KOPT-K1 (cell line): ENCODE data around the gene GJA10.

Experiments used
- H3K27ac ChIP-seq: fragments of 200-600 bp; sonication (generic); 2 replicates; pipeline ENCODE4 v1.5.1; 2016; ENCODE audit warnings: antibody characterized with exemption, mild to moderate bottlenecking, low read depth, low read length; ENCODE audit not compliant: poor library complexity, severe bottlenecking
- H3K36me3 ChIP-seq: fragments of 200-600 bp; sonication (generic); 2 replicates; pipeline ENCODE4 v1.5.1; 2017; ENCODE audit warnings: antibody characterized with exemption, mild to moderate bottlenecking, low read length, moderate library complexity; ENCODE audit not compliant: insufficient read depth
- H3K9me3 ChIP-seq: fragments of 200-600 bp; sonication (generic); 2 replicates; pipeline ENCODE4 v1.5.1; 2017; ENCODE audit warnings: antibody characterized with exemption, low read length, mild to moderate bottlenecking; ENCODE audit not compliant: insufficient read depth, poor library complexity, severe bottlenecking

The GJA10 gene

DNA sequence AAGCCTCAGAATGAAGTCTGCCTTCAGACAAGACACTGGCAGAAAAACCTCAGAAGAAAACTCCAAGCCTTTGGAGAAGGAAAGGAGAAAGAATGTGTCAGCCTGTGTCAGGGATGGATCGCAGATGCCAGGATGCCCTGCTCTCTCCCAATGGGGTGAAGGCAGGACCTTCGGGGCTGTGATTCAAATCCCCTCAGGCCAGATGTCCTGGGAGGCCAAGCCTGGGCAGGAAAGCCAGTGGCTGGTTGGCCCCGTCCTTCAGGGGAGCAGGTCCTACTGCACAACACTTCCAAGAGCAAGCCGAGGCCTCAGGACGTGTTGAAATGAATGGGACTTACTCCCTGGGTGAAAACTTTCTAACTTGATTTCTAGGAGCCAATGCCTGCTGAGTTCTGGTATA is 36.5 kb downstream of the GJA10 start:
- Histone ChIP-seq H3K9me3 (no peaks in the 10 kb centered on the region), H3K36me3 (peaks cover 9% of the 10 kb centered on the region; the same call in 1 of the 2 replicates), H3K27ac (no peak overlapping the region)

DNA sequence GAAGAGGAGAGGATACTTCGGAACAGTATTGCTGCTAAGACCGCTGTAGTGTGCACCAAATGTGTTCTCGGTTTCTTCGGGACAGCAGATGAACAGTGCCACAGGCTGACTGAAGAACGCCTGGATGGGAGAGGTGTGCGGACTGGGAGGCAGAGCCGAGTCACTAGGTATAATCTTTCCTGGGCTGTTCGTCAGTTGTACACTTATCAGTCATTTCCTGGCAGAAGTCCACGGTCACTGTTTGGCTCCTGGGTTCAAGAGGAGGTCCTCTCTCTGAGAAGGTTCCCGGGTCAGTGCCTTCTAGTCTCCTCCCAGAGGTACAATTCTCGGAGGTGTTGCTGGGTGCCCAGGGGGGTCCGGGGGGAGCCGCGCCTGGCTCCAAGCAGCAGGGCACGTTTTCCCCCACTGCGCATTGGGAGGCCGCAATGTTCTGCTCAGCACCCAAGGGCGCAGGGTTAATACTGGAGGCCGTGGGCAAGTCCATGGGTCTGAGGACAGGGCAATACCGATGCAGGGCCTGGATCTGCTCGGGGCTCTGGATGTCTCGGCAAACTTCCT is 38.1 kb downstream of the GJA10 start:
- Histone ChIP-seq H3K27ac (no peak overlapping the region), H3K9me3 (no peaks in the 10 kb centered on the region), H3K36me3 (peaks cover 9% of the 10 kb centered on the region; the same call in 1 of the 2 replicates)

DNA sequence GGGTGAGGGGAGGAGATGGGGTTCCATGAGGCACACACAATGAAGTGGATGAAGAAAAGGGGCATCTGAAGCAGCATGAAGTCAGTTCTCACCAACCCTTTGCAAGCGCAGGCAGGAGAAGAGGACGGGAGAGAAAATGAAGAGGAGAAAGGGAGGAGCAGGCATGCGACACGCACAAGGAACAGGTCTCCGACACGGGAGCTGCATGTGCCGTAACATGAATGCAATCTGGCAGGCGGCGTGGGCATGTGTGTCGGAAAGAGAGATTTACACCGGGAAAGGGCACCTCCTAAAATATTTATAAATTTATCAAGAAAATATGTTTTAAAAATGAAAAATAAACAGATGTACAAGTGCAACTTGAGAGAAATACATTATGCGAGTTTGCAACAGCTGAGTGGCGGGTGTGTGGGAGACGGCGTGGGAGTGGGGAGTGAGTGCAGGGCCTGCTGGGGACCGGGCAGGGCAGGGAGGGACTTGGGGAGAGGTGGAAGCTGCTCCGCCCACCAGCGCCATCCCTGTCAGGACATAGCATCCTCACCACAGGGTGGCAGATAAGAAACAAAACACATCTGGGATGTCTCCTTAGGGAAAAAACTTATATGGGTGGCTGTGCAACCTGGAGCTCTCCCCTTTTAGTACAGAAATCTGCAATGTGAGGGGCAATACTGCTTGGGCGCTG is 40.6 kb downstream of the GJA10 start:
- Histone ChIP-seq H3K9me3 (no peaks in the 10 kb centered on the region), H3K36me3 (peaks cover 9% of the 10 kb centered on the region; the same call in 1 of the 2 replicates), H3K27ac (no peak overlapping the region)

DNA sequence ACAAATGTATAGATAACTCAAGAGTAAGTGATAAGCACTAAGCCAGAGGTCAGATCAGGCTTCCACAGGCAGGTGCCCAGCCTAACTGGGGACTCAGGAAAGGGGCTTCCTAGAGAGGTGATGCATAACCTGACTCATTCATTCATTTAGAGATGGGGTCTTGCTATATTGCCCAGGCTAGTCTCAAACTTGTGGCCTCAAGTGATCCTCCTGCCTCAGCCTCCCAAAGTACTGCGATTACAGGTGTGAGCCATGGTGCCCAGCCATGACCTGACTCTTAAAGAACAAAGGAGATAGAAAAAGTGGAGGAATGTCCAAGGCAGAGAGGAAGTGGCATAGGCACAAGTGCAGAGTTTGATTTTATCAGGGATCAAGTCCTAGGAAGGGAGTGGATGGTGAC is 41.9 kb downstream of the GJA10 start:
- Histone ChIP-seq H3K36me3 (peaks cover 9% of the 10 kb centered on the region; the same call in 1 of the 2 replicates), H3K9me3 (no peaks in the 10 kb centered on the region)

DNA sequence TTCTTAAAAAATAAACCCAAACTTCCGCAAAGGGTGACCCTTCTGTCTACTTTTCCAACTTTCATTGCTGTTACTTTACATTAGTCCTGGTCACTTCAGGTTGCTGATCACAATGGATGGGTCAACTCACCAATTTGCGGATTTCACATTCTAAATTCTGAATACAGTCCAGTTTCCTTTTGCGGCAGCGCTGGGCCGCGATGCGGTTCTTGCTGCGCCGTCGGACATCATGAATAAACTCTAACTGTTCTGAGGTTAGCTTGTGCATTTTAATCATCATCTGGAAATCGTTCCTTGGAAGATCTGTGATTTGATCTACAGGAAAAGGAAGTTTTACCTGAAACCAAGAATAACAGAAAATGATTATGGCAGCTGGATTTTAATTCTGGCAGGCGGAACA is 43.7 kb downstream of the GJA10 start:
- H3K27ac ChIP-seq = no peak overlapping the region
- H3K9me3 ChIP-seq = no peaks in the 10 kb centered on the region
- no peaks in the 10 kb centered on the region for H3K36me3 ChIP-seq

More for the DNA sequence above, 41.9 kb downstream of the GJA10 start:
- no peak overlapping the region for H3K27ac ChIP-seq

DNA sequence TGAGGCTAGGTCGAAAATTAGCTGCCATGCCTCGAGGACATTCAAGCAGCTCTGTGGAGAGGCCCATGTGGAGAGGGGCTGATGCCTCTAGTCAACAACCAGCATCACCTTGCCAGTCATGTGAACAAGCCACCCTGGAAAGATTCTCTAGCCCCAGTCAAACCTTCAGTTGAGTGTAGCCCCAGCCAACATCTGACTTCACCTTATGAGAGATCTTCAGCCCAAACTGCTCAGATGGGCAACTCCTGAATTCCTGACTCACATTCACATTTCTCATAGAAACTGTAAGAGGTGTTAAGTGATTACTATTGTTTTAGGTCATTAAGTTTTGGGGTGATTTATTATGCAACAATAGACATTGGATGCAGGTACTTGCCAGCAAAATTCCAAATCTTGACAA is 44.9 kb downstream of the GJA10 start:
- Histone ChIP-seq H3K36me3 (no peaks in the 10 kb centered on the region), H3K9me3 (no peaks in the 10 kb centered on the region), H3K27ac (no peak overlapping the region)

DNA sequence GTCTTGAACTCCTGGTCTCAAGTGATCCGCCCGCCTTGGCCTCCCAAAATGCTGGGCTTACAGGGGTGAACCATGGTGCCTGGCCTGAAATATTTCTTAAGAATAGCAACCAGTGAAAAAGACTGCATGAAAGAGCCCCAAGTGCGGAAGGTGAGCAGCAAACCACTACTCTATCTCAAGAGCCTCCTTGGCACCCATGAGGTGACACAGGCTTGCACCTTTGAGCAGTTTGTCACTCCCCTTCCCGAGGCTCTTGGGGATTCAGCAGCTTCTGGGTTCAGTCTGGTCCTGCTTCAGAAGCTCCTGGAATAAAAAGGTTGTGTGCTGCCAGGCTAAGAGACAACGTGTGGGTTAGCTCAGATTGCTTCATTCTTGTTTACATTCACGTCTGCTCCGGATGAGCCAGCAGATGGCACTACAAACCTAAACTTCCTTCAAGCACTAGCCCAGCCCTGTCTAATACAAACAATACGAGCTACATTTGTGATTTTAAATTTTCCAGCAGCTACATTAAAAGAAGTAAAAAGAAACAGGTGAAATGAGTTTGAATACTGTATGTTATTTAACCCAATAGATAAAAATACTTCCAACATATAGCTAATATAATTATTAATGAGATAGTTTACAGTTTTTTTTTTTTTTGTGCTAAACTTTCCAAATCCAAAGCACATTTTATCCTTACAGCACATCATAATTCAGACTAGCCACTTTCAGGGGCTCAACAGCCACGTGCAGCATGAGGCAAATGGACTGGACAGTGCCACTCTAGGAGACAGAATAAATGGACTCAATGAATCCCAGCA is 46.2 kb downstream of the GJA10 start:
- Histone ChIP-seq H3K27ac (no peak overlapping the region), H3K36me3 (no peaks in the 10 kb centered on the region), H3K9me3 (peaks cover 5% of the 10 kb centered on the region)

DNA sequence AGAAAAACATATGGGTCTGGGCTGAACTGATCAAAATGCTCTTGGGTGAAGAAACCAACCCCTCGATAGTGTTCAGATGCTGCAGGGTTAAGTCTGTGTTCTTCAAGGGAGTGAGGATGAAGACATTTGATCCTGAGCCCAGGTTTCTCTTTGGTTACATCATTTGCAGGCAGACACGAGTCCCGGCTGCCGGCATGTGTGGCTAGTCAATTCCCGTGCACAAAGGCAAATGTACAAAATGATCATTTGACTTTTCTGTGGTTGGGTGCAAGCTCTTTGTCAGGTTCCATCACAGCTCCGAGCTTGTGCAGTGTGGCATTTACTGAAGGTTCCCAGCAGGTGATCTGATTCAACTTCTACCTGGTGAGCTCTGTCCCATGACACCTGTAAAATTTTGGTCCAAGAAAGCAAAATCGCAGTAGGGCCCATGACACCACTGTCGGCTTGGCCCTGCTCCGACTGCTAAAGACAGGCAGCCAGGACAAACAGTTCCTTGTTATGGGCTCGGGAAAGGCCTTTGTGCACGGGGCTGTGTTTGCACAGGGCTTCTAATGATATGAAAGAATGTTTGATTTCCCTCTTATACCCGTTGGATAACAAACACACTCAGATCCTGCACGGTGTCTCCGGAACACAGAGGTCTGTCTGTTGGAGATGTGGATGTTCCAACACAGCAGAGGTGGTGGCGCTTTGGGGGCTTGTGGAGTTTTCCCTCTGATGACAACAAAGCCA is 46.9 kb downstream of the GJA10 start:
- no peak overlapping the region for H3K27ac ChIP-seq
- H3K36me3 ChIP-seq = no peaks in the 10 kb centered on the region
- peaks cover 5% of the 10 kb centered on the region for H3K9me3 ChIP-seq

DNA sequence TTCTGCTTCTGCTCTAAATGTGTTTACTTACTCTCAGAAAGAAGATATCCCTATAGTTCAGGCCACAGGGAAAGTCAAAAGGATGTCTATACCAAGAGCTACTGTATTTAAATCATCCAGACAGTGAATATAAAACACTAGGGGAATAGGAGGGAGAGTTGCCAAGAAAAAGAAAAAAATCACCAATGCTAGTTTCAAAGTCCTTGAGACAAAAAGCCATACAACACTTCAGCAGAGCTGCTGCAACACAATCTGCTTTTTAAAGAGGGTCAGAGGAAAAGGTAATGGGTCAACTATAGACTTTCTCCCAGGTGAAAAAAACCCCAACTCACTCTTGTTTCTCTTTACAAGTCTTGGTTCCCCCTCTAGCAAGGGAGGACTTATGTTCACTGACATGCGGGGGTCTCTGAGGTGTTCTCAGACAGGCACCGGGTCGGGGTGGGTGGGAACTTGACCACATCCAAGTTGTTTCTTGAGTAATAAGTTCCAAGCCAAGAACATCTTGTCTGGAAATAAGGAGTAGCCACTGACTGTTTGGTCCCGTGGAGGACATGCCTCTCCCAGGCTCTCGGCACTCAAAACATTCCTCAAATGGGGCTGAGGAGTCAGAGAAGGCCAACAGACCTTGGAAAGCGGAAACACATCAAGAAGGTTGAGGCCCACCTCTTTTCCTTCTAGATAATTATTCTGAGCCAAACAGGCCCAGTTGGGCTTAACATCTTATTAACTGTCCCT is 47.7 kb downstream of the GJA10 start:
- Histone ChIP-seq H3K36me3 (no peaks in the 10 kb centered on the region), H3K9me3 (peaks cover 5% of the 10 kb centered on the region), H3K27ac (no peak overlapping the region)

DNA sequence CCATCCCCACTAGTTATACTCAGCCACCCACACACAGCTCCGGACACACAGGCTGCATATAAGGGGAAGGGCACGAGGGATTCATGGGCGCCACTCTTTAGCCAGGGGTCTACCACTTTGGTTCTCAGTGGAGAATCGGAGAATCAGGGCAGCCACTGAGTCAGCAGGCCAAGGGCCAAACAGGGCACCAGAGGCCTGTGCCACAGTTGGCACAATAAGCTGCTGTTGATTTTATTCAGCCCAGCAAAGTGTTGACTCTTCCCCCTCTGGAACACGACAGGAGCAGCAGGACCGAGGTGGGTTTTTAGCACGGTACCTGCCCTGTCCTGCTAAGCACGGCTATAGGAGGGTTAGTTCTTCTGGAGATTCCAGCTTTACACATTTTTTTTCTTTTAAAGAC is 48.3 kb downstream of the GJA10 start:
- no peak overlapping the region for H3K27ac ChIP-seq
- no peaks in the 10 kb centered on the region for H3K36me3 ChIP-seq

DNA sequence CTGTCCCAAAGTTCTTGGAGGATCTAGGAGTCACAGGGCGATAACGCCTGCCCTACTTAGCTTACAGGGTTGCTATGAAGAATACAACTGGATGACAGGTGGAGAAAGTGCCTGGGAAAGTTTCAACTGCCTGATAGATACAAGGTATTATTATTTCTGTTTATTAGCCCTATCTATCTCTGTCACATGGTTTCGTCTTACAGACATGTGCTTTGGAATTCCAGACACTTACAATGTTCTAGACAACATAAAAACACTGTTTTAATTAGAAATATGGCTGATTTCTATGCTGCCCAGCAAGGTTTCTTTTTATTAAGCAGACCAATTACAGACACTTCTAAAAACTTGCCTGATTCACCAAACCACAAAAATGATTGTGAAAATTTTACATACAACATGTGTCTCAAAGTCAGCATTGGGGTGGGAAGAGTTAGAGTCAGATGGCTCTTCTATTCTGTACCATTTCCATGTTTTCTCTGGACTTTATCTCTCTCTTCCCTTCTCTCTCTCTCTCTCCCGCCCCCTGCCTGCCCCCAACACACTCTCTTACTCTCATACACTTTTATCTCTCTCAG is 50.0 kb downstream of the GJA10 start:
- Histone ChIP-seq H3K36me3 (no peaks in the 10 kb centered on the region), H3K9me3 (peaks cover 5% of the 10 kb centered on the region), H3K27ac (no peak overlapping the region)

More for the DNA sequence above, 48.3 kb downstream of the GJA10 start:
- peaks cover 5% of the 10 kb centered on the region for H3K9me3 ChIP-seq

DNA sequence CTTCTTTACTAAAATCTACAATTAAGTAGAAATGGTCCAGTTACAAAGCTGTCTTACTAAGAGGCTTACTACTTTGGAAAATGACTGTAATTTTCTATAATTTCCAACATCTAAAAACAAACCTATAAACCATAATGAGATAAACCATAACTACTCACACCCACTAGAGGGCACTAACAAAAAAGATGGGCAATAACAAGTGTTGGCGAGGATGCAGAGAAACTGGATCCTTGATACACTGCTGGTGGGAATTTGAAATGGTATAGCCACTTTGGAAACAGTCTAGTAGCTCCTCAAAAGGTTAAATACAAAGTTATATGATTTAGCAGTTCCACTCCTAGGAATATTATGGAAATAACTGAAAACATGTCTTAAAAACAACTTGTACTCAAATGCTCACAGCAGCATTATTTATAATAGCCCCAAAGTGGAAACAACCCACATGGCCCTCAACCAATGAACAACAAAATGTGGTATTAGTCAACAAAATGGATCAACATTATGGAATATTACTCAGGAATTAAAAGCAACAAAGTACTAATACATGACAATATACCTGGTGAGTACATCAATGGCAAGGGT is 50.6 kb downstream of the GJA10 start:
- no peak overlapping the region for H3K27ac ChIP-seq
- peaks cover 5% of the 10 kb centered on the region for H3K9me3 ChIP-seq
- H3K36me3 ChIP-seq = no peaks in the 10 kb centered on the region
